ENCODE results near the gene THAP8. TPM values are rescaled to one million over a fixed set of nuclear protein-coding genes. Genes with fewer than 3 reads are reported as not detected.

Gene THAP8
- polyA plus RNA-seq, 1 experiment: 3.9 TPM

DNA sequence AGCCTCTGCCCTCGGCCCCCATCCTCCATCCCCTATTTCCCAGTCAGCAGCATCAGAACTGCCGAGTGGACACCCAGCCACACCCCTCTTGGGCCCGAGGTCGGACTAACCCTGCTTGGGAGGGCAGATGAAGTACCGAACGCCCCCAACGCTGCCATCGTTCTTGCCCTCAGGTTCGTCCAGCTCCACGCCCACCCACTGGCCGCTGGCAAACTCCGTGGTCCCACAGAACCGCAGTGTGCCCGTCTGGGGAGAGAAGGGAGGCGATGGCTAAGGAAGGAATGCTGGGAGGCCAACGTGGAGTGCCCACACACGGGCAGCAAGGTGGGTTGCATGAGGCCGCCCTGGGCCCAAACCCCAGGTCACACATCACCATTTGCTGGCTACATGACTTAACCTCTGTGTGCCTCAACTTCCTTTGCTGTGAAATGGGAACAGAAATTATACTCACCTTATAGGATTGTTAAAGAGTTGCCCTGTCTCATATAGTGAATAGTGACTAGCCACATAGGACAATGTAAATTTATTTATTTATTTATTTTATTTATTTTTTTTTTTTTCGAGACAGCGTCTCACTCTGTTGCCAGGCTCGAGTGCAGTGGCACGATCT lies 34.9 kb downstream of the THAP8 start:
- H3K27ac ChIP-seq (ENCODE audit: low read depth, low read length): no peak overlapping the region
- H3K9me3 ChIP-seq (ENCODE audit: control insufficient read depth, insufficient read depth, low read length): no peaks in the 10 kb centered on the region
- ChIA-PET CTCF (no interaction called here), POLR2A (no interaction called here)
- no peaks in the 10 kb centered on the region for H3K27me3 ChIP-seq (ENCODE audit: control insufficient read depth, insufficient read depth, low read length)
- no peak overlapping the region for H3K4me3 ChIP-seq (ENCODE audit: low read depth, low read length)
- no peak for TF ChIP-seq CTCF (IDR thresholded peaks at IDR 0.05; ENCODE audit: low read depth, low read length)
- DNase-seq (ENCODE audit: low read depth, low spot score): no peak

DNA sequence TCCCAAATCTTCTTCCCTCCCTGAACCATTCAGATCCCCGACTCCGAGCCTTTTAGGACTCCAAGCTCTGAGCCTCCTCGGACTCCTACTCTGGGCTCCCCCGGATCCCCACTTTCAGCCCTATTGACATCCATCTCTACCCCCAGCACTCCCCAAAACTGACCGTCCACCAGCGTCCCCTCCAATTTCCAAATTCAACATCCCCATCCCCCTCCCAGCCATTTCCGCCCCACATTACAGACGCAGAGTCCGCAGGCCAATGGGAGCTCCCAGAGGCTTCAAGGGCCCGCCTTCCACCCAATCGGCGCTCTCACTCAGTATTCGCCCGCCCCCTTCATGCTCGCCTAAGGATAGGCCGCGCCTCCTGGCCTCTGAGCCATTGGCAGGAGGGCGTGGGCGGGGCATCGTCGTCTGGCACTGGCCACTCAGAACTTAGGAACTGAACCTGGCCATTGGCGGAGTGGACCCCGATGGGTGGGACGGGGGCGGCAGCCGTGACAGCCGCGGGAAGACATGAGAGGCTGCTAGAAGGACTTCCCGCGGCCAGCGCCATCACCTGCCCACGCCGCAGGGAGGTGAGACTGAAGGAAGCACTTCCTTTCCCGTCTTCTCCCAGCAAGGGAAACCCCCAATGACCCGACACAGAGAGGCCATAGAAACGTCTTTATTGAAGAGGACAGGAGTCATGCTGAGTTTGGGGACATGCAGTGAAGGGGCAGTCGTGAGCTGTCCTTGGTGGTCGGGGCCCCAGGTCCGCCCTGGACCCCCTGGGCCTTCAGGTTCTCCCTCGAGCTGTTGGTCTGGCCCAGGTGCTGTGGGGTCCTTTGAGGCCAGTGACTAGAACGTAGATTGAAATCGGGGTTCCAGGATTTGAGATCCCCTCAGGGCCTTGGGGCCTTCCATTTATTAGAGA lies 39.8 kb downstream of the THAP8 start, which contains the start of gene ALKBH6:
ALKBH6 (minus strand) TSS at position 202 of the 913 bp plus-strand sequence. CDS start 816 bp downstream, outside the sequence.
- ChIA-PET POLR2A (interaction anchor here (0.6 to 1.1 kb wide), 5 partner anchors 11 to 154 kb away, joined by 3 to 18 read pairs (median 3); partner anchors contain the start of gene THAP8), CTCF (interaction anchor here (1.0 kb wide), 1 partner anchor 132 kb away, joined by 3 read pairs; no protein-coding TSS in a partner anchor)
- H3K27me3 ChIP-seq (ENCODE audit: control insufficient read depth, insufficient read depth, low read length): no peaks in the 10 kb centered on the region
- peak within 1 kb of the TSS; percentile 89 for H3K4me3 ChIP-seq (ENCODE audit: low read depth, low read length)
- DNase-seq (ENCODE audit: low read depth, low spot score): peak; percentile 93
- no peaks in the 10 kb centered on the region for H3K9me3 ChIP-seq (ENCODE audit: control insufficient read depth, insufficient read depth, low read length)
- TF ChIP-seq CTCF (IDR thresholded peaks at IDR 0.05; ENCODE audit: low read depth, low read length): no peak
- peak within 1 kb of the TSS; percentile 2 for H3K27ac ChIP-seq (ENCODE audit: low read depth, low read length)

GRCh38 chr19:36013280-36014011 lies 40.6 kb downstream of the THAP8 start:
- POLR2A ChIA-PET: interaction anchor here (0.6 to 1.1 kb wide), 4 partner anchors 10 to 41 kb away, joined by 3 to 18 read pairs (median 6); partner anchors contain the start of gene THAP8
- no peak for DNase-seq (ENCODE audit: low read depth, low spot score)
- no peaks in the 10 kb centered on the region for H3K27me3 ChIP-seq (ENCODE audit: control insufficient read depth, insufficient read depth, low read length)
- CTCF ChIA-PET: interaction anchor here (1.0 kb wide), 1 partner anchor 132 kb away, joined by 3 read pairs; no protein-coding TSS in a partner anchor
- peak overlapping the region; percentile 2 for H3K27ac ChIP-seq (ENCODE audit: low read depth, low read length)
- H3K4me3 ChIP-seq (ENCODE audit: low read depth, low read length): peak overlapping the region; percentile 89
- TF ChIP-seq CTCF (IDR thresholded peaks at IDR 0.05; ENCODE audit: low read depth, low read length): no peak
- H3K9me3 ChIP-seq (ENCODE audit: control insufficient read depth, insufficient read depth, low read length): no peaks in the 10 kb centered on the region

DNA sequence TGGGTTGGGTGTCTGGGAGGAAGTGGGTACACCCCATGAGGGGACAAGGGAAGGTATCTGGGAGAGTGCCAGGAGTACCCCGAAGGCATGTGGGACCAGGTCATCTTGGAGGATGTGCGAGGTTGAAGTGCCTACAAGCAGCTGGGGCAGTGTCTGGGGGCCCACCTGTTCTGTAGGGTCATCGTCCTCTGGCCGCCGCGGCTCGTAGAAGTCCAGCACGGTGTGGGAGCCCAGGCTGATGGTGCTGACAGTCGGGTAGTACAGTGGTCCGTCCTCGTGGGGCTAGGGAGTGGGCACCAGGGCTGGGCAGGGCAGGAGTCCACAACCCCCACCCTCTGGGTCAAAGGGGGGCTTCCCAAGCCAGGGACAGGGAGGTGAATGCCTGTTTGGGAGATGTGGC lies 43.7 kb downstream of the THAP8 start:
- CTCF ChIA-PET: no interaction called here
- TF ChIP-seq CTCF (IDR thresholded peaks at IDR 0.05; ENCODE audit: low read depth, low read length): no peak

More for the DNA sequence above, 43.7 kb downstream of the THAP8 start:
- POLR2A ChIA-PET: no interaction called here
- H3K27me3 ChIP-seq (ENCODE audit: control insufficient read depth, insufficient read depth, low read length): no peaks in the 10 kb centered on the region
- H3K27ac ChIP-seq (ENCODE audit: low read depth, low read length): no peak overlapping the region
- no peak for DNase-seq (ENCODE audit: low read depth, low spot score)
- no peaks in the 10 kb centered on the region for H3K9me3 ChIP-seq (ENCODE audit: control insufficient read depth, insufficient read depth, low read length)
- H3K4me3 ChIP-seq (ENCODE audit: low read depth, low read length): no peak overlapping the region
